Liver (tissue), 9 donors: Measurements from ENCODE around the gene FBN1. TPM values are rescaled to one million over a fixed set of nuclear protein-coding genes. Genes with fewer than 3 reads are reported as not detected.

ENCODE experiments used
- DNase-seq: peaks from one replicate; pipeline ENCODE4 v3.0.0-alpha.2; 2017; ENCODE audit warnings: low spot score
- H3K27ac ChIP-seq, 2 donors: one replicate each; pipeline ENCODE4 v1.7.0; 2013; ENCODE audit warnings: inconsistent platforms in 2 of 2, low read length in 2 of 2, control low read depth in 1 of 2, low read depth in 1 of 2, mild to moderate bottlenecking in 1 of 2
- H3K27me3 ChIP-seq, 4 donors: one replicate each; pipeline versions ENCODE4 v1.6.1 to v1.7.0; 2013; ENCODE audit warnings: low read length in 3 of 4, inconsistent platforms in 1 of 4, mild to moderate bottlenecking in 1 of 4, moderate library complexity in 1 of 4; ENCODE audit not compliant: control insufficient read depth in 4 of 4, insufficient read depth in 4 of 4
- H3K36me3 ChIP-seq, 4 donors: one replicate each; pipeline versions ENCODE4 v1.6.1 to v1.7.0; 2013; ENCODE audit warnings: low read length in 3 of 4, mild to moderate bottlenecking in 3 of 4, low read depth in 1 of 4, moderate library complexity in 1 of 4; ENCODE audit not compliant: control insufficient read depth in 4 of 4, insufficient read depth in 3 of 4
- H3K4me1 ChIP-seq, 4 donors: one replicate each; pipeline versions ENCODE4 v1.6.1 to v1.7.0; 2013; ENCODE audit warnings: low read length in 3 of 4, mild to moderate bottlenecking in 3 of 4, moderate library complexity in 1 of 4; ENCODE audit not compliant: control insufficient read depth in 4 of 4, insufficient read depth in 4 of 4
- H3K4me3 ChIP-seq, 3 donors: one replicate each; pipeline versions ENCODE4 v1.6.1 to v1.7.0; 2013; ENCODE audit warnings: low read length in 3 of 3, control low read depth in 1 of 3, low read depth in 1 of 3, mild to moderate bottlenecking in 1 of 3
- H3K9ac ChIP-seq, 2 donors: one replicate each; pipeline ENCODE4 v1.7.0; 2013; ENCODE audit warnings: low read length in 2 of 2, mild to moderate bottlenecking in 2 of 2, moderate library complexity in 2 of 2, control low read depth in 1 of 2, low read depth in 1 of 2
- H3K9me3 ChIP-seq, 4 donors: one replicate each; pipeline versions ENCODE4 v1.6.1 to v1.7.0; 2013; ENCODE audit warnings: low read length in 3 of 4; ENCODE audit not compliant: control insufficient read depth in 4 of 4
- EGR1 ChIP-seq, 2 donors: IDR thresholded peaks; 2 replicates each; pipeline ENCODE4 v1.6.1; 2016 to 2018; ENCODE audit warnings: antibody characterized with exemption in 2 of 2, low read depth in 2 of 2
- FOXA1 ChIP-seq: IDR thresholded peaks from 2 replicates; pipeline ENCODE4 v1.6.1; 2016; ENCODE audit warnings: antibody characterized with exemption
- FOXA2 ChIP-seq: IDR thresholded peaks from 2 replicates; pipeline ENCODE4 v1.6.1; 2016; ENCODE audit warnings: antibody characterized with exemption
- GABPA ChIP-seq, 2 donors: IDR thresholded peaks in 1 of 2; conservative IDR thresholded peaks in 1 of 2; 2 replicates each; pipeline ENCODE4 v1.6.1; 2016; ENCODE audit warnings: antibody characterized with exemption in 2 of 2, mild to moderate bottlenecking in 1 of 2, moderate library complexity in 1 of 2
- HNF4A ChIP-seq, 2 donors: conservative IDR thresholded peaks; 2 replicates each; pipeline ENCODE4 v1.6.1; 2016; ENCODE audit warnings: antibody characterized with exemption in 2 of 2, mild to moderate bottlenecking in 2 of 2
- HNF4G ChIP-seq: IDR thresholded peaks from 2 replicates; pipeline ENCODE4 v1.6.1; 2016; ENCODE audit warnings: antibody characterized with exemption
- JUND ChIP-seq, 2 donors: IDR thresholded peaks; 2 replicates each; pipeline ENCODE4 v1.6.1; 2016; ENCODE audit warnings: antibody characterized with exemption in 2 of 2
- NR2F2 ChIP-seq: IDR thresholded peaks from 2 replicates; pipeline ENCODE4 v1.6.1; 2016; ENCODE audit warnings: antibody characterized with exemption
- RAD21 ChIP-seq, 2 donors: IDR thresholded peaks; 2 replicates each; pipeline ENCODE4 v1.6.1; 2016; ENCODE audit warnings: antibody characterized with exemption in 2 of 2, mild to moderate bottlenecking in 2 of 2
- RXRA ChIP-seq, 2 donors: IDR thresholded peaks; 2 replicates each; pipeline ENCODE4 v1.6.1; 2017 to 2018; ENCODE audit warnings: antibody characterized with exemption in 2 of 2, mild to moderate bottlenecking in 1 of 2
- SP1 ChIP-seq: IDR thresholded peaks from 2 replicates; pipeline ENCODE4 v1.6.1; 2018; ENCODE audit warnings: antibody characterized with exemption, mild to moderate bottlenecking
- TAF1 ChIP-seq: conservative IDR thresholded peaks from 2 replicates; pipeline ENCODE4 v1.6.1; 2016; ENCODE audit warnings: antibody characterized with exemption, mild to moderate bottlenecking
- YY1 ChIP-seq: IDR thresholded peaks from 2 replicates; pipeline ENCODE4 v1.6.1; 2016; ENCODE audit warnings: antibody characterized with exemption, mild to moderate bottlenecking
- whole genome bisulfite sequencing: extraction: QIAGEN DNeasy Blood & Tissue Kit; methylation state at CpG from one replicate; pipeline ENCODE4 v1.1.7; 2013; 5-methylcytosine and 5-hydroxymethylcytosine counted together
- polyA plus RNA-seq, 2 donors: library from polyadenylated mRNA; stranded (reverse) in 1 of 2; unstranded in 1 of 2; fragments of 200-250 nt in 1 of 2; fragments of >200 nt in 1 of 2; fragmentation: Nextera tagmentation in 1 of 2; extraction: Ambion mirVana in 1 of 2; gene quantifications; one replicate each; pipeline versions ENCODE4 v1.2.1 to v1.2.3, GENCODE V29; 2013 to 2015
- total RNA-seq, 2 donors: library from RNA; depleted of rRNA; stranded (reverse); fragments of >200 nt; gene quantifications; one replicate each; pipeline ENCODE4 v1.2.3, GENCODE V29; 2014
- TF ChIP-seq, protein P1 (sequence below): IDR thresholded peaks from 2 replicates; pipeline ENCODE4 v1.6.1; 2016; ENCODE audit warnings: antibody characterized with exemption, mild to moderate bottlenecking
- TF ChIP-seq, protein P2 (sequence below): fragments of 150-350 bp; IDR thresholded peaks from 2 replicates; pipeline ENCODE4 v1.5.1; 2017; ENCODE audit warnings: improper control_type of control experiment, low read depth, low read length; ENCODE audit not compliant: missing input control
- TF ChIP-seq, protein P3 (sequence below): IDR thresholded peaks from 2 replicates; pipeline ENCODE4 v1.6.1; 2016; ENCODE audit warnings: antibody characterized with exemption
- TF ChIP-seq, protein P4 (sequence below): IDR thresholded peaks from 2 replicates; pipeline ENCODE4 v1.6.1; 2016; ENCODE audit warnings: antibody characterized with exemption
- TF ChIP-seq, protein P5 (sequence below): IDR thresholded peaks from 2 replicates; pipeline ENCODE4 v1.6.1; 2016; ENCODE audit warnings: antibody characterized with exemption
- donor health status: healthy.
- donor health status: healthy.
- donor health status: healthy.
- donor health status: healthy.
- donor health status: healthy.

The FBN1 gene
- total and polyA plus RNA-seq, 4 donors, result 1.3 to 20.1 (median 12.4) TPM

GRCh38 chr15:48636511-48636910, 9.0 kb downstream of the FBN1 start:
- Histone ChIP-seq H3K9me3 (no peaks in the 10 kb centered on the region), H3K9ac (no peak overlapping the region), H3K27ac (no peak overlapping the region), H3K4me3 (no peak overlapping the region), H3K36me3 (no peaks in the 10 kb centered on the region), H3K4me1 (no peaks in the 10 kb centered on the region), H3K27me3 (no peaks in the 10 kb centered on the region)
- TF ChIP-seq, protein P1, sequence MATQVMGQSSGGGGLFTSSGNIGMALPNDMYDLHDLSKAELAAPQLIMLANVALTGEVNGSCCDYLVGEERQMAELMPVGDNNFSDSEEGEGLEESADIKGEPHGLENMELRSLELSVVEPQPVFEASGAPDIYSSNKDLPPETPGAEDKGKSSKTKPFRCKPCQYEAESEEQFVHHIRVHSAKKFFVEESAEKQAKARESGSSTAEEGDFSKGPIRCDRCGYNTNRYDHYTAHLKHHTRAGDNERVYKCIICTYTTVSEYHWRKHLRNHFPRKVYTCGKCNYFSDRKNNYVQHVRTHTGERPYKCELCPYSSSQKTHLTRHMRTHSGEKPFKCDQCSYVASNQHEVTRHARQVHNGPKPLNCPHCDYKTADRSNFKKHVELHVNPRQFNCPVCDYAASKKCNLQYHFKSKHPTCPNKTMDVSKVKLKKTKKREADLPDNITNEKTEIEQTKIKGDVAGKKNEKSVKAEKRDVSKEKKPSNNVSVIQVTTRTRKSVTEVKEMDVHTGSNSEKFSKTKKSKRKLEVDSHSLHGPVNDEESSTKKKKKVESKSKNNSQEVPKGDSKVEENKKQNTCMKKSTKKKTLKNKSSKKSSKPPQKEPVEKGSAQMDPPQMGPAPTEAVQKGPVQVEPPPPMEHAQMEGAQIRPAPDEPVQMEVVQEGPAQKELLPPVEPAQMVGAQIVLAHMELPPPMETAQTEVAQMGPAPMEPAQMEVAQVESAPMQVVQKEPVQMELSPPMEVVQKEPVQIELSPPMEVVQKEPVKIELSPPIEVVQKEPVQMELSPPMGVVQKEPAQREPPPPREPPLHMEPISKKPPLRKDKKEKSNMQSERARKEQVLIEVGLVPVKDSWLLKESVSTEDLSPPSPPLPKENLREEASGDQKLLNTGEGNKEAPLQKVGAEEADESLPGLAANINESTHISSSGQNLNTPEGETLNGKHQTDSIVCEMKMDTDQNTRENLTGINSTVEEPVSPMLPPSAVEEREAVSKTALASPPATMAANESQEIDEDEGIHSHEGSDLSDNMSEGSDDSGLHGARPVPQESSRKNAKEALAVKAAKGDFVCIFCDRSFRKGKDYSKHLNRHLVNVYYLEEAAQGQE, result no peak
- no peak for TF ChIP-seq HNF4G
- TF ChIP-seq FOXA1, result no peak
- TF ChIP-seq EGR1 (IDR thresholded peaks at IDR 0.05; ENCODE audit: low read depth in 2 of 2), result no peak
- TF ChIP-seq HNF4A (conservative IDR thresholded peaks at IDR 0.05), result no peak
- TF ChIP-seq RXRA (IDR thresholded peaks at IDR 0.05), result no peak
- TF ChIP-seq RAD21 (IDR thresholded peaks at IDR 0.05), result no peak
- TF ChIP-seq, protein P2, sequence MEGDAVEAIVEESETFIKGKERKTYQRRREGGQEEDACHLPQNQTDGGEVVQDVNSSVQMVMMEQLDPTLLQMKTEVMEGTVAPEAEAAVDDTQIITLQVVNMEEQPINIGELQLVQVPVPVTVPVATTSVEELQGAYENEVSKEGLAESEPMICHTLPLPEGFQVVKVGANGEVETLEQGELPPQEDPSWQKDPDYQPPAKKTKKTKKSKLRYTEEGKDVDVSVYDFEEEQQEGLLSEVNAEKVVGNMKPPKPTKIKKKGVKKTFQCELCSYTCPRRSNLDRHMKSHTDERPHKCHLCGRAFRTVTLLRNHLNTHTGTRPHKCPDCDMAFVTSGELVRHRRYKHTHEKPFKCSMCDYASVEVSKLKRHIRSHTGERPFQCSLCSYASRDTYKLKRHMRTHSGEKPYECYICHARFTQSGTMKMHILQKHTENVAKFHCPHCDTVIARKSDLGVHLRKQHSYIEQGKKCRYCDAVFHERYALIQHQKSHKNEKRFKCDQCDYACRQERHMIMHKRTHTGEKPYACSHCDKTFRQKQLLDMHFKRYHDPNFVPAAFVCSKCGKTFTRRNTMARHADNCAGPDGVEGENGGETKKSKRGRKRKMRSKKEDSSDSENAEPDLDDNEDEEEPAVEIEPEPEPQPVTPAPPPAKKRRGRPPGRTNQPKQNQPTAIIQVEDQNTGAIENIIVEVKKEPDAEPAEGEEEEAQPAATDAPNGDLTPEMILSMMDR, result no peak
- no peak for TF ChIP-seq GABPA (IDR thresholded peaks at IDR 0.05 in 1 of 2, conservative IDR thresholded peaks at IDR 0.05 in 1 of 2)
- TF ChIP-seq, protein P3, sequence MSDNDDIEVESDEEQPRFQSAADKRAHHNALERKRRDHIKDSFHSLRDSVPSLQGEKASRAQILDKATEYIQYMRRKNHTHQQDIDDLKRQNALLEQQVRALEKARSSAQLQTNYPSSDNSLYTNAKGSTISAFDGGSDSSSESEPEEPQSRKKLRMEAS, result no peak
- TF ChIP-seq FOXA2, result no peak
- no peak for TF ChIP-seq JUND (IDR thresholded peaks at IDR 0.05)
- no peak for TF ChIP-seq SP1
- TF ChIP-seq YY1, result no peak
- TF ChIP-seq, protein P4, sequence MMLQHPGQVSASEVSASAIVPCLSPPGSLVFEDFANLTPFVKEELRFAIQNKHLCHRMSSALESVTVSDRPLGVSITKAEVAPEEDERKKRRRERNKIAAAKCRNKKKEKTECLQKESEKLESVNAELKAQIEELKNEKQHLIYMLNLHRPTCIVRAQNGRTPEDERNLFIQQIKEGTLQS, result no peak
- no peak for TF ChIP-seq TAF1
- no peak for DNase-seq
- WGBS, result 88% methylated on average over 5 of the region's 5 CpGs

DNA sequence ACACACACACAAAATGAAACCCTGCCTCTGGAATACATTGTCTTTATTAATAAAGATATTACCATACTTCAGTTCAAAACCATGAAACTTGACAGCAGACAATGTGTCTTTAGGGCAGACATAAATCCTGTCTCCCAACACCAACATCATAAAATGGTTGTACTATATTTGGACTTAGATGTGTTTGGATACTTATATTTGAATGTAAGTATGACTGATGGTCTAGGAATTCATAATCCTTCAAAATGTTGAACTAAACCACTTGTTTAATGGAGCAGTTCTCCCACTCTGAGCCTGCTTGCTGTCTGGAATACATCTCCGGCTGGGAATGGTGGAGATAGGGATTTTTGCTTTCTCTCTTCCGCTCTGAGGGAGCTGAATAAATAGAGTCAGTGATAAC, 10.6 kb downstream of the FBN1 start:
- Histone ChIP-seq H3K36me3 (no peaks in the 10 kb centered on the region), H3K27me3 (no peaks in the 10 kb centered on the region), H3K4me3 (no peak overlapping the region), H3K4me1 (no peaks in the 10 kb centered on the region), H3K9ac (no peak overlapping the region), H3K9me3 (no peaks in the 10 kb centered on the region), H3K27ac (no peak overlapping the region)
- WGBS, result 90% methylated on average over 2 of the region's 2 CpGs
- DNase-seq, result no peak
- TF ChIP-seq HNF4G, result no peak
- TF ChIP-seq TAF1, result no peak
- TF ChIP-seq, protein P2, result no peak
- TF ChIP-seq HNF4A (conservative IDR thresholded peaks at IDR 0.05), result no peak
- TF ChIP-seq FOXA2, result no peak
- no peak for TF ChIP-seq NR2F2
- no peak for TF ChIP-seq RXRA (IDR thresholded peaks at IDR 0.05)
- TF ChIP-seq, protein P5, sequence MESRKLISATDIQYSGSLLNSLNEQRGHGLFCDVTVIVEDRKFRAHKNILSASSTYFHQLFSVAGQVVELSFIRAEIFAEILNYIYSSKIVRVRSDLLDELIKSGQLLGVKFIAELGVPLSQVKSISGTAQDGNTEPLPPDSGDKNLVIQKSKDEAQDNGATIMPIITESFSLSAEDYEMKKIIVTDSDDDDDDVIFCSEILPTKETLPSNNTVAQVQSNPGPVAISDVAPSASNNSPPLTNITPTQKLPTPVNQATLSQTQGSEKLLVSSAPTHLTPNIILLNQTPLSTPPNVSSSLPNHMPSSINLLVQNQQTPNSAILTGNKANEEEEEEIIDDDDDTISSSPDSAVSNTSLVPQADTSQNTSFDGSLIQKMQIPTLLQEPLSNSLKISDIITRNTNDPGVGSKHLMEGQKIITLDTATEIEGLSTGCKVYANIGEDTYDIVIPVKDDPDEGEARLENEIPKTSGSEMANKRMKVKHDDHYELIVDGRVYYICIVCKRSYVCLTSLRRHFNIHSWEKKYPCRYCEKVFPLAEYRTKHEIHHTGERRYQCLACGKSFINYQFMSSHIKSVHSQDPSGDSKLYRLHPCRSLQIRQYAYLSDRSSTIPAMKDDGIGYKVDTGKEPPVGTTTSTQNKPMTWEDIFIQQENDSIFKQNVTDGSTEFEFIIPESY, result no peak
- no peak for TF ChIP-seq RAD21 (IDR thresholded peaks at IDR 0.05)
